ENCODE measurements around the gene PDE11A.

DNA sequence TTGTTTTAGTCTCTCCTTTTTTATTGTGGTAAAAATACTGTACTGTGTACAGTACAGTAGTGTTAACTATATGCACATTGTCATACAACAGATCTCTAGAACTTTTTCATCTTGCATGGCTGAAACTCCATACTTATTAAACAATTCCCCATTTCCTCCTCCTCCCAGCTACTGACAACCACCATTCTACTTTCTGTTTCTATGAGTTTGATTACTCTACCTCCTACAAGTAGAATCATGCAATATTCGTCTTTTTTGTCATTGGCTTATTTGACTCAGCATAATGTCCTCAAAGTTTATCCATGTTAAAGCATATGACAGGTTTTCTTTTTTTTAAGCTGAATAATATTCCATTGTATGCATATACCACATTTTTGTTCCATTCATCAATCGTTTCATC is 341.8 kb downstream of the PDE11A start:
- TF ChIP-seq, protein P1, sequence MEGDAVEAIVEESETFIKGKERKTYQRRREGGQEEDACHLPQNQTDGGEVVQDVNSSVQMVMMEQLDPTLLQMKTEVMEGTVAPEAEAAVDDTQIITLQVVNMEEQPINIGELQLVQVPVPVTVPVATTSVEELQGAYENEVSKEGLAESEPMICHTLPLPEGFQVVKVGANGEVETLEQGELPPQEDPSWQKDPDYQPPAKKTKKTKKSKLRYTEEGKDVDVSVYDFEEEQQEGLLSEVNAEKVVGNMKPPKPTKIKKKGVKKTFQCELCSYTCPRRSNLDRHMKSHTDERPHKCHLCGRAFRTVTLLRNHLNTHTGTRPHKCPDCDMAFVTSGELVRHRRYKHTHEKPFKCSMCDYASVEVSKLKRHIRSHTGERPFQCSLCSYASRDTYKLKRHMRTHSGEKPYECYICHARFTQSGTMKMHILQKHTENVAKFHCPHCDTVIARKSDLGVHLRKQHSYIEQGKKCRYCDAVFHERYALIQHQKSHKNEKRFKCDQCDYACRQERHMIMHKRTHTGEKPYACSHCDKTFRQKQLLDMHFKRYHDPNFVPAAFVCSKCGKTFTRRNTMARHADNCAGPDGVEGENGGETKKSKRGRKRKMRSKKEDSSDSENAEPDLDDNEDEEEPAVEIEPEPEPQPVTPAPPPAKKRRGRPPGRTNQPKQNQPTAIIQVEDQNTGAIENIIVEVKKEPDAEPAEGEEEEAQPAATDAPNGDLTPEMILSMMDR (IDR thresholded peaks at IDR 0.05; ENCODE audit: low read depth, low read length, missing input control), result no peak
- no peak for TF ChIP-seq EGR1 (IDR thresholded peaks at IDR 0.05; ENCODE audit: low read depth in 2 of 2)
- no peak for TF ChIP-seq FOXA2 (IDR thresholded peaks at IDR 0.05)
- no peak for TF ChIP-seq YY1 (IDR thresholded peaks at IDR 0.05)
